GM12891 (cell line): ENCODE data around the gene ANKMY1.
"Not testable (repeated sequence)": the region's sequence is repeated elsewhere in the genome, so short reads cannot be mapped to it uniquely, and the experiment has no call there.

Experiments
- DNase-seq: peaks from one replicate; pipeline ENCODE4 v3.0.0; 2011; ENCODE audit warnings: low spot score; ENCODE audit not compliant: insufficient read length
- FAIRE-seq: peaks from 2 replicates; lab custom pipeline; 2011; peaks lifted over from hg19 to GRCh38; lab: Jason Lieb, UNC
- PAX5 ChIP-seq: IDR thresholded peaks from 2 replicates; pipeline ENCODE4 v1.6.1; 2011; ENCODE audit warnings: low read length, moderate library complexity, mild to moderate bottlenecking; ENCODE audit not compliant: insufficient read depth, severe bottlenecking
- POLR2A ChIP-seq: IDR thresholded peaks from 2 replicates; pipeline ENCODE4 v1.6.1; 2011; ENCODE audit warnings: low read depth, low read length, control low read depth
- POLR2AphosphoS5 ChIP-seq: IDR thresholded peaks from 2 replicates; pipeline ENCODE4 v1.6.1; 2011; ENCODE audit warnings: low read depth, low read length, control low read depth
- POU2F2 ChIP-seq: IDR thresholded peaks from 2 replicates; pipeline ENCODE4 v1.6.1; 2011; ENCODE audit warnings: low read depth, mild to moderate bottlenecking, control low read depth, low read length, moderate library complexity
- SPI1 ChIP-seq: IDR thresholded peaks from 2 replicates; pipeline ENCODE4 v1.6.1; 2011; ENCODE audit warnings: low read depth, low read length, control low read depth
- TAF1 ChIP-seq: IDR thresholded peaks from 2 replicates; pipeline ENCODE4 v1.6.1; 2011; ENCODE audit warnings: low read depth, low read length, control low read depth

ANKMY1 gene

GRCh38 chr2:240563951-240564560 lies 6.3 kb upstream of the ANKMY1 start:
- TF ChIP-seq POLR2A, result peak; percentile 23; the same call in 1 of the 2 replicates
- TF ChIP-seq TAF1, result no peak
- FAIRE-seq, result no peak
- no peak for DNase-seq

GRCh38 chr2:240563231-240563630 lies 5.4 kb upstream of the ANKMY1 start:
- DNase-seq, FAIRE-seq: not testable (repeated sequence)

DNA sequence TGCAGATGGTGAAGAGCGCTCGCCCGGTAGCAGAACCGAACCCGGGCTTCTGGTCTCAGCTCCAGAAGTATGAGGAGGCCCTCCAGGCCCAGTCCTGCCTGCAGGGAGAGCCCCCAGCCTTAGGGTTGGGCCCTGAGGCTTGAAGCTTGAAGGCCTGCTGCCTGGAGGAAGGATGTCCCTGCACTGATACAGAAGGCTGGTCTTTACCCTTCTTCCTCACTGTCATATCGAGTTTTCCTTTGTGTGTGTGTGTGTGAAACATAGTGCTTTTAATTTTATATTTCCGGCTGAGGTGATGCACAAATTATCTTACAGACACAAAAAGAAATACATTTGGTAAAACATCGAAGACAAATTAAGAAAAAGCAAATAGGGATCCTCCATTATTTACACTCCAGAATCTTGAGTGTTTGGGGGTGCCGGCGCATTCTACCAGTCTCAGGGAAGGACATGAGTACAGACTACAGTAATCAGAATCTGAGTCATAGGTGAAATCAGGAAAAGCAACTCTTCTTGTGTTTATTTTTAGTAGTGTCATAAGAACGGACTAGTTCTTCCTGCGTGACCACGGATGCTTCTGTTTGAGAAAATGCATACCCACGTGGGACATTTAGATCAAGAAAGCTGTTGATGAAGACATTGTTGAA lies 3.7 kb upstream of the ANKMY1 start:
- no peak for TF ChIP-seq PAX5
- no peak for TF ChIP-seq SPI1
- TF ChIP-seq TAF1, result no peak; the same call in 1 of the 2 replicates
- no peak for TF ChIP-seq POLR2A
- TF ChIP-seq POU2F2, result no peak; the same call in 1 of the 2 replicates
- no peak; the same call in 1 of the 2 replicates for TF ChIP-seq POLR2AphosphoS5
- FAIRE-seq, result no peak
- DNase-seq, result no peak

GRCh38 chr2:240560480-240561324 lies 2.9 kb upstream of the ANKMY1 start:
- DNase-seq, result peak; percentile 82
- TF ChIP-seq POLR2A (peak; percentile 82), POLR2AphosphoS5 (peak; percentile 78), PAX5 (no peak), POU2F2 (no peak), SPI1 (peak; percentile 31; the same call in 1 of the 2 replicates), TAF1 (peak; percentile 76; the same call in 1 of the 2 replicates)
- FAIRE-seq, result peak; percentile 97

DNA sequence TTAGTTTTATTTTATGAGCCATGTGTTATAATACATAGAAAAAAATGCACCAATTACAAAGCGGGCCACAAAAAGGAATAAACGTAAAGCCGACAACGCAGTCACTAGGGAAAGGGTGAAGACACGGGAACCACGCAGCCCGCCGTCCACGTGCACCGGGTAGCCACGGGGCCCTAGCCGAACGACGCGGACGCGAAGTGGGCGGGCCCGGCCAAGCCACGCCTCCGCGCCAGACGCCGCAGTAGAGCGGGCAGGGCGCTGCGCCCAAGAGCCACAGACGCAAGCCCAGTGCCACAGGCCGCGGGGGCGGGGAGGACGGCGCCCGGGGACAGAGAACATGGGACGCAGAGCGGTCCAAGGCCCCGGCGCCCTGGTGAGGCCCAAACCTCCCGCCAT lies 2.3 kb upstream of the ANKMY1 start, which contains the start of gene DUSP28:
Gene DUSP28, plus strand, starts transcription at position 274 of the 396 bp plus-strand sequence. CDS start 328 bp downstream, outside the sequence.
- FAIRE-seq (peak; percentile 93), DNase-seq (peak; percentile 86)
- TF ChIP-seq SPI1 (no peak), POLR2AphosphoS5 (peak; percentile 79), PAX5 (no peak), POU2F2 (no peak), TAF1 (no peak), POLR2A (peak; percentile 80)

GRCh38 chr2:240559286-240559685 lies 1.5 kb upstream of the ANKMY1 start:
- FAIRE-seq, result no peak
- DNase-seq, result no peak
- TF ChIP-seq POLR2AphosphoS5 (no peak), TAF1 (no peak), SPI1 (no peak), POU2F2 (no peak), POLR2A (no peak), PAX5 (no peak)

DNA sequence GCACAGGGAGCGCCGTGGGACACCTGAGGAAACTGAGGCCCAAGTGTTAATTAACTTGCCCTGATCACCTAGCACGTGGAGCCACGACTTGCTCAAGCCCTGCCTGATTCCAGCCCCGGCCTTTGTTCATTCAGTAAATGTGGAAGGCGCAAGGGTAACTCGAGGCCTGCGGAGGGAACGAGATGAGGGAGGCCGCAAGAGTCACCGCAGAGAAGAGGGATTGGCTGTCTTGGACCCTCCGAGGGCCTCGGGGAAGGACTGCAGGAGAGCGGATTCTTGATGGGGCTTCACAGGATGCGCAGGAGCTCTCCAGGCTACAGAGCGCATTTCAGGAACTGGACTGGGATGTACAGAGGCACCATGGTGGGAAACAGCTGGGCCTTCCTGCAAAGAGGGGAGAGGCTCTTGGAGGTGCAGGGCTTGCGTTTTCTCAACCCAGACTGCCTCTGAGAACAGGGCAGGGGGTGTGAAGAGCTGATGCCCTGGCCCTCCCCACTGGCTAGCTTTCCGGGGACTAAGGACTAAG lies 511 bp upstream of the ANKMY1 start:
- TF ChIP-seq TAF1 (no peak), SPI1 (no peak), POLR2A (no peak), PAX5 (no peak), POLR2AphosphoS5 (no peak), POU2F2 (no peak)
- no peak for FAIRE-seq
- no peak for DNase-seq

DNA sequence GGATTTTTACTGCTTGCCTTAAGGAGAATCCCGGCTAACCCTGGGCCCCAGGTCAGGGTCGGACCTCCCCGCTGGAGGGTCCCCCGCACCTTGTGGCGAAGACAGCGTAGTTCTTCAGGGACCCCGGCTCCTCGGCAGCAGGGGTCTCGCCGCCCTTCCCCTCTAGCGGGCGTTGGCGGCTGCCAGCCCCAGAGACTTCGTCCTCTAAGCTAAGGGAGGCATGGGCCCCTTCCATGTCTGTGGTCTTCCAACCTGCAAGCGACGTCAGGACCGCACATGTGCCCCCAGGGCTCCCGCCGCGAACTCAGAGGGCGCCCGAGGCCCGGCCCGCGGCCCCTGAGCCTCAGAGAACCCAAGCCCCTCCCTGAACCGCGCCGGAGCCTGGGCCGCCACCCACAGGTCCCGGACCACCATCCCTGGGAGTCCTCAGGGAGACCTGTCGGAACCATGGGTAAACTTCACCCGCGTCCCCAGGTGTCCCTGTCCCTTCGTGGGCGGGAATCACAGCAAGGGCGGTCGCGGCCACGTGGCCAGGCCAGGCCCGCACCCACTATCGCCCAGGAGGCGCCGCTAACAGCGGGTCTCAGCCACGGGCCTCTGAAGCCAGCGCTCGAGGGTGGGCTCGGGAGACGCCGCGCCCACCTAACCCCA lies 562 bp downstream of the ANKMY1 start:
- DNase-seq (no peak), FAIRE-seq (no peak)
- no peak for TF ChIP-seq TAF1
- TF ChIP-seq PAX5, result no peak
- no peak for TF ChIP-seq POU2F2
- TF ChIP-seq SPI1, result no peak
- no peak for TF ChIP-seq POLR2A
- TF ChIP-seq POLR2AphosphoS5, result no peak

- FAIRE-seq, result peak; percentile 31
Observed at GRCh38 chr2:240556553-240557100, 1.2 kb downstream of the ANKMY1 start.

More at GRCh38 chr2:240556553-240557100, 1.2 kb downstream of the ANKMY1 start:
- DNase-seq, result no peak
- no peak for TF ChIP-seq TAF1
- TF ChIP-seq POU2F2, result no peak
- TF ChIP-seq POLR2AphosphoS5, result no peak
- no peak for TF ChIP-seq SPI1
- no peak for TF ChIP-seq PAX5
- TF ChIP-seq POLR2A, result no peak
